Bronchial smooth muscle cell (primary cell): Measurements from ENCODE around the gene OPN1MW2. TPM values are rescaled to one million over a fixed set of nuclear protein-coding genes. Genes with fewer than 3 reads are reported as not detected.

Experiments used
- total RNA-seq: library from RNA; depleted of rRNA; stranded (reverse); fragments of >200 nt; gene quantifications from 2 replicates; pipeline ENCODE4 v1.2.1, GENCODE V29; 2014

OPN1MW2 gene
- not detected in 2 replicates for total RNA-seq

DNA sequence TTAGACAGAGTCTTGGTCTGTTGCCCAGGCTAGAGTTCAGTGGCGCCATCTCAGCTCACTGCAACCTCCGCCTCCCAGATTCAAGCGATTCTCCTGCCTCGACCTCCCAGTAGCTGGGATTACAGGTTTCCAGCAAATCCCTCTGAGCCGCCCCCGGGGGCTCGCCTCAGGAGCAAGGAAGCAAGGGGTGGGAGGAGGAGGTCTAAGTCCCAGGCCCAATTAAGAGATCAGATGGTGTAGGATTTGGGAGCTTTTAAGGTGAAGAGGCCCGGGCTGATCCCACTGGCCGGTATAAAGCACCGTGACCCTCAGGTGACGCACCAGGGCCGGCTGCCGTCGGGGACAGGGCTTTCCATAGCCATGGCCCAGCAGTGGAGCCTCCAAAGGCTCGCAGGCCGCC, at the start of gene OPN1MW2:
TSS of gene OPN1MW2 (plus strand) at position 301 of the 400 bp plus-strand sequence. CDS start at position 361, 60 bp downstream.

DNA sequence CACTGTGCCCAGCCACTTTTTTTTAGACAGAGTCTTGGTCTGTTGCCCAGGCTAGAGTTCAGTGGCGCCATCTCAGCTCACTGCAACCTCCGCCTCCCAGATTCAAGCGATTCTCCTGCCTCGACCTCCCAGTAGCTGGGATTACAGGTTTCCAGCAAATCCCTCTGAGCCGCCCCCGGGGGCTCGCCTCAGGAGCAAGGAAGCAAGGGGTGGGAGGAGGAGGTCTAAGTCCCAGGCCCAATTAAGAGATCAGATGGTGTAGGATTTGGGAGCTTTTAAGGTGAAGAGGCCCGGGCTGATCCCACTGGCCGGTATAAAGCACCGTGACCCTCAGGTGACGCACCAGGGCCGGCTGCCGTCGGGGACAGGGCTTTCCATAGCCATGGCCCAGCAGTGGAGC, 37.3 kb upstream of the OPN1MW2 start, which contains the start of gene OPN1MW:
TSS of gene OPN1MW (plus strand) at position 301 of the 400 bp plus-strand sequence. CDS start at position 383, 82 bp downstream.

DNA sequence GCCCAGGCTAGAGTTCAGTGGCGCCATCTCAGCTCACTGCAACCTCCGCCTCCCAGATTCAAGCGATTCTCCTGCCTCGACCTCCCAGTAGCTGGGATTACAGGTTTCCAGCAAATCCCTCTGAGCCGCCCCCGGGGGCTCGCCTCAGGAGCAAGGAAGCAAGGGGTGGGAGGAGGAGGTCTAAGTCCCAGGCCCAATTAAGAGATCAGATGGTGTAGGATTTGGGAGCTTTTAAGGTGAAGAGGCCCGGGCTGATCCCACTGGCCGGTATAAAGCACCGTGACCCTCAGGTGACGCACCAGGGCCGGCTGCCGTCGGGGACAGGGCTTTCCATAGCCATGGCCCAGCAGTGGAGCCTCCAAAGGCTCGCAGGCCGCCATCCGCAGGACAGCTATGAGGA, 37.7 kb downstream of the OPN1MW2 start, which contains the start of gene OPN1MW3:
TSS of gene OPN1MW3 (plus strand) at position 301 of the 400 bp plus-strand sequence. CDS start at position 339, 38 bp downstream.

Other genes starting within 250 kb of the OPN1MW2 start
- 7.9 and 8.0 TPM in 2 replicates for gene HCFC1, start 247.9 kb upstream of the OPN1MW2 start, total RNA-seq
- 6.6 and 6.8 TPM in 2 replicates for gene TMEM187, start 247.0 kb upstream of the OPN1MW2 start, total RNA-seq
- gene IRAK1, start 199.9 kb upstream of the OPN1MW2 start, total RNA-seq: 28.7 and 31.8 TPM in 2 replicates
- gene MECP2, start 122.0 kb upstream of the OPN1MW2 start, total RNA-seq: 13.1 and 15.4 TPM in 2 replicates
- not detected in 2 replicates for gene OPN1LW, start 75.5 kb upstream of the OPN1MW2 start, total RNA-seq
- not detected in 2 replicates for gene OPN1MW, start 37.2 kb upstream of the OPN1MW2 start, total RNA-seq
- gene OPN1MW3, start 37.8 kb downstream of the OPN1MW2 start, total RNA-seq: not detected in 2 replicates
- gene TEX28, start 75.4 kb downstream of the OPN1MW2 start, total RNA-seq: not detected in 2 replicates
- not detected in 2 replicates for gene TKTL1, start 76.0 kb downstream of the OPN1MW2 start, total RNA-seq
- 1,283 and 1,391 TPM in 2 replicates for gene FLNA, start 154.9 kb downstream of the OPN1MW2 start, total RNA-seq
- gene EMD, start 159.5 kb downstream of the OPN1MW2 start, total RNA-seq: 17.9 and 20.0 TPM in 2 replicates
- 1,700 and 2,148 TPM in 2 replicates for gene RPL10, start 178.6 kb downstream of the OPN1MW2 start, total RNA-seq
- 48.6 and 76.1 TPM in 2 replicates for gene DNASE1L1, start 189.5 kb downstream of the OPN1MW2 start, total RNA-seq
- 12.3 and 18.9 TPM in 2 replicates for gene TAFAZZIN, start 191.8 kb downstream of the OPN1MW2 start, total RNA-seq
- 44.9 and 46.7 TPM in 2 replicates for gene ATP6AP1, start 208.9 kb downstream of the OPN1MW2 start, total RNA-seq
- 86.7 and 124 TPM in 2 replicates for gene GDI1, start 217.4 kb downstream of the OPN1MW2 start, total RNA-seq
- gene FAM50A, start 224.4 kb downstream of the OPN1MW2 start, total RNA-seq: 118 and 128 TPM in 2 replicates
- gene PLXNA3, start 238.5 kb downstream of the OPN1MW2 start, total RNA-seq: 9.1 and 16.4 TPM in 2 replicates